Neuron (in vitro differentiated cells): ENCODE data around the gene ADCY4.
"Not testable (repeated sequence)": the region's sequence is repeated elsewhere in the genome, so short reads cannot be mapped to it uniquely, and the experiment has no call there.

Experiments used
- H2AFZ ChIP-seq: one replicate; pipeline ENCODE4 v1.6.1; 2013; ENCODE audit warnings: low read depth, mild to moderate bottlenecking, inconsistent platforms, low read length, moderate library complexity
- H3K27me3 ChIP-seq: one replicate; pipeline ENCODE4 v1.6.1; 2013; ENCODE audit warnings: low read length; ENCODE audit not compliant: insufficient read depth
- H3K36me3 ChIP-seq: one replicate; pipeline ENCODE4 v1.6.1; 2013; ENCODE audit warnings: low read length; ENCODE audit not compliant: insufficient read depth
- H3K4me1 ChIP-seq: one replicate; pipeline ENCODE4 v1.6.1; 2013; ENCODE audit warnings: low read length; ENCODE audit not compliant: insufficient read depth
- H3K4me3 ChIP-seq: 2 replicates; pipeline ENCODE4 v1.5.1; 2013; ENCODE audit warnings: mild to moderate bottlenecking, low read length, moderate library complexity
- H3K9me3 ChIP-seq: one replicate; pipeline ENCODE4 v1.6.1; 2013; ENCODE audit warnings: low read length

Gene ADCY4

GRCh38 chr14:24371605-24372004 lies 36.7 kb upstream of the ADCY4 start:
- not testable (repeated sequence) for H2AFZ ChIP-seq, H3K27me3 ChIP-seq, H3K9me3 ChIP-seq, H3K4me1 ChIP-seq, H3K4me3 ChIP-seq
- peaks cover 24% of the 10 kb centered on the region for H3K36me3 ChIP-seq

- no peak overlapping the region for H2AFZ ChIP-seq
- no peaks in the 10 kb centered on the region for H3K27me3 ChIP-seq
- H3K9me3 ChIP-seq: no peaks in the 10 kb centered on the region
- peaks cover 20% of the 10 kb centered on the region for H3K36me3 ChIP-seq
- H3K4me1 ChIP-seq: peaks cover 12% of the 10 kb centered on the region
- H3K4me3 ChIP-seq: no peak overlapping the region
Measured at GRCh38 chr14:24370748-24371147, 35.9 kb upstream of the ADCY4 start.

- peaks cover 20% of the 10 kb centered on the region for H3K36me3 ChIP-seq
- H3K4me1 ChIP-seq: peaks cover 13% of the 10 kb centered on the region
- H3K9me3 ChIP-seq: no peaks in the 10 kb centered on the region
- H2AFZ ChIP-seq: no peak overlapping the region
- H3K27me3 ChIP-seq: no peaks in the 10 kb centered on the region
- no peak overlapping the region for H3K4me3 ChIP-seq
Measured at GRCh38 chr14:24369907-24370687, 35.2 kb upstream of the ADCY4 start.

- H2AFZ ChIP-seq: no peak overlapping the region
- no peaks in the 10 kb centered on the region for H3K27me3 ChIP-seq
- peaks cover 13% of the 10 kb centered on the region for H3K4me1 ChIP-seq
- H3K9me3 ChIP-seq: no peaks in the 10 kb centered on the region
- H3K4me3 ChIP-seq: no peak overlapping the region
- peaks cover 20% of the 10 kb centered on the region for H3K36me3 ChIP-seq
Measured at GRCh38 chr14:24369463-24369862, 34.6 kb upstream of the ADCY4 start.

GRCh38 chr14:24368562-24369252 lies 33.8 kb upstream of the ADCY4 start:
- Histone ChIP-seq H3K4me3 (peak overlapping the region; percentile 83), H3K27me3 (no peaks in the 10 kb centered on the region), H2AFZ (peak overlapping the region; percentile 85), H3K36me3 (peaks cover 19% of the 10 kb centered on the region), H3K9me3 (no peaks in the 10 kb centered on the region), H3K4me1 (peaks cover 13% of the 10 kb centered on the region)

- Histone ChIP-seq H3K4me1 (peaks cover 13% of the 10 kb centered on the region), H2AFZ (peak overlapping the region; percentile 85), H3K27me3 (no peaks in the 10 kb centered on the region), H3K36me3 (peaks cover 14% of the 10 kb centered on the region), H3K9me3 (no peaks in the 10 kb centered on the region), H3K4me3 (peak overlapping the region; percentile 83)
Measured at GRCh38 chr14:24368212-24368561, 33.3 kb upstream of the ADCY4 start.

GRCh38 chr14:24367514-24368211 lies 32.8 kb upstream of the ADCY4 start, which contains the start of gene NFATC4:
TSS of gene NFATC4 (plus strand) at chr14:24368184. CDS start at chr14:24368341, 157 bp downstream.
- H3K36me3 ChIP-seq: peaks cover 9% of the 10 kb centered on the region
- no peaks in the 10 kb centered on the region for H3K27me3 ChIP-seq
- H2AFZ ChIP-seq: peak within 1 kb of the TSS; percentile 95
- no peaks in the 10 kb centered on the region for H3K9me3 ChIP-seq
- peaks cover 13% of the 10 kb centered on the region for H3K4me1 ChIP-seq
- H3K4me3 ChIP-seq: peak within 1 kb of the TSS; percentile 83

- Histone ChIP-seq H2AFZ (peak overlapping the region; percentile 95), H3K4me1 (peaks cover 13% of the 10 kb centered on the region), H3K4me3 (peak overlapping the region; percentile 83), H3K9me3 (no peaks in the 10 kb centered on the region), H3K36me3 (peaks cover 3% of the 10 kb centered on the region), H3K27me3 (peaks cover 4% of the 10 kb centered on the region)
Measured at GRCh38 chr14:24366721-24367513, 32.0 kb upstream of the ADCY4 start.

GRCh38 chr14:24366413-24366720 lies 31.5 kb upstream of the ADCY4 start:
- Histone ChIP-seq H3K4me3 (peak overlapping the region; percentile 83), H3K4me1 (peaks cover 13% of the 10 kb centered on the region)

GRCh38 chr14:24365600-24366412 lies 30.9 kb upstream of the ADCY4 start:
- Histone ChIP-seq H3K4me1 (peaks cover 13% of the 10 kb centered on the region), H3K27me3 (peaks cover 6% of the 10 kb centered on the region), H2AFZ (peak overlapping the region; percentile 70), H3K9me3 (no peaks in the 10 kb centered on the region), H3K36me3 (no peaks in the 10 kb centered on the region), H3K4me3 (peak overlapping the region; percentile 83)

More at GRCh38 chr14:24366413-24366720, 31.5 kb upstream of the ADCY4 start:
- Histone ChIP-seq H3K36me3 (peaks cover 2% of the 10 kb centered on the region), H3K27me3 (peaks cover 6% of the 10 kb centered on the region), H2AFZ (peak overlapping the region; percentile 95), H3K9me3 (no peaks in the 10 kb centered on the region)

- Histone ChIP-seq H3K9me3 (no peaks in the 10 kb centered on the region), H3K36me3 (no peaks in the 10 kb centered on the region), H2AFZ (no peak overlapping the region), H3K4me1 (peaks cover 13% of the 10 kb centered on the region), H3K27me3 (peaks cover 11% of the 10 kb centered on the region), H3K4me3 (no peak overlapping the region)
Measured at GRCh38 chr14:24364841-24365240, 30.0 kb upstream of the ADCY4 start.

GRCh38 chr14:24363401-24363800 lies 28.5 kb upstream of the ADCY4 start:
- Histone ChIP-seq H3K4me1 (peaks cover 8% of the 10 kb centered on the region), H2AFZ (no peak overlapping the region), H3K36me3 (no peaks in the 10 kb centered on the region), H3K27me3 (peaks cover 14% of the 10 kb centered on the region), H3K9me3 (no peaks in the 10 kb centered on the region), H3K4me3 (no peak overlapping the region)
